HL-60 (cell line): ENCODE results near the gene SLC35D3.
"Not testable (repeated sequence)": the region's sequence is repeated elsewhere in the genome, so short reads cannot be mapped to it uniquely, and the experiment has no call there.

Experiments
- DNase-seq, 2 experiments: peaks; one replicate each; pipeline ENCODE4 v3.0.0-alpha.2; 2010 to 2020; ENCODE audit warnings: low read depth in 1 of 2, low spot score in 1 of 2
- H3K27ac ChIP-seq: fragments of 250-450 bp; sonication (Bioruptor Pico); replicated peaks from 2 replicates; pipeline ENCODE4 v1.5.1; 2020; ENCODE audit warnings: mild to moderate bottlenecking, moderate library complexity
- H3K27me3 ChIP-seq: fragments of 250-450 bp; sonication (Bioruptor Pico); 2 replicates; pipeline ENCODE4 v1.5.1; 2021; ENCODE audit warnings: mild to moderate bottlenecking, moderate library complexity; ENCODE audit not compliant: insufficient read depth, poor library complexity, severe bottlenecking
- H3K4me3 ChIP-seq: replicated peaks from 2 replicates; pipeline ENCODE4 v1.5.1; 2011; ENCODE audit warnings: mild to moderate bottlenecking, control low read depth, low read length; ENCODE audit not compliant: insufficient read depth
- GABPA ChIP-seq: IDR thresholded peaks from 2 replicates; pipeline ENCODE4 v1.6.1; 2012; ENCODE audit warnings: low read depth
- POLR2AphosphoS5 ChIP-seq: IDR thresholded peaks from 2 replicates; pipeline ENCODE4 v1.6.1; 2012; ENCODE audit warnings: low read depth
- SPI1 ChIP-seq: IDR thresholded peaks from 2 replicates; pipeline ENCODE4 v1.6.1; 2012; ENCODE audit warnings: low read depth, mild to moderate bottlenecking, borderline replicate concordance
- TF ChIP-seq, protein P1 (sequence below): IDR thresholded peaks from one replicate; pipeline ENCODE4 v1.5.1; 2011; ENCODE audit warnings: low read length, control low read depth, inconsistent platforms; ENCODE audit not compliant: insufficient read depth
- TF ChIP-seq, protein P2 (sequence below): IDR thresholded peaks from 2 replicates; pipeline ENCODE4 v1.6.1; 2012; ENCODE audit warnings: low read depth; ENCODE audit not compliant: insufficient replicate concordance

SLC35D3 gene

DNA sequence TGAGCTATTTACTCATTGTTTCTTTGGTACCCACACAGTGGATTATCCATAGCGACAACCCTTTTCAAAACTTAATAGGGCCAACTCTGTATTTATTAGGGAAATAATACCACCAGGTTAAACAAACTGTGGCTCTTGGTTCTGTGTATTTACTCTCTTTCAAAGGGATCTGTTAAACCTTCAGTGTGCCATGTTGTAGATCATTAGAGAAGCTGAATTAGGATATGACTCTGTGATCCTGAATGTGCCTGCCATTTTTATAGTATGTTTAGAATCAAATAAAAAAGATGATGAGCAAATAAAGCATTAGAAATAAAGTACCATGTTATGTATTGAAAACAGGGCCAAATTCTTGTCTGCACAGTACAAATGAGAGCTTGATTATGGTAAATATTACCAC lies 25.0 kb upstream of the SLC35D3 start:
- Histone ChIP-seq H3K27ac (no peak overlapping the region), H3K27me3 (no peaks in the 10 kb centered on the region), H3K4me3 (no peak overlapping the region)
- DNase-seq: no peak
- TF ChIP-seq, protein P1, sequence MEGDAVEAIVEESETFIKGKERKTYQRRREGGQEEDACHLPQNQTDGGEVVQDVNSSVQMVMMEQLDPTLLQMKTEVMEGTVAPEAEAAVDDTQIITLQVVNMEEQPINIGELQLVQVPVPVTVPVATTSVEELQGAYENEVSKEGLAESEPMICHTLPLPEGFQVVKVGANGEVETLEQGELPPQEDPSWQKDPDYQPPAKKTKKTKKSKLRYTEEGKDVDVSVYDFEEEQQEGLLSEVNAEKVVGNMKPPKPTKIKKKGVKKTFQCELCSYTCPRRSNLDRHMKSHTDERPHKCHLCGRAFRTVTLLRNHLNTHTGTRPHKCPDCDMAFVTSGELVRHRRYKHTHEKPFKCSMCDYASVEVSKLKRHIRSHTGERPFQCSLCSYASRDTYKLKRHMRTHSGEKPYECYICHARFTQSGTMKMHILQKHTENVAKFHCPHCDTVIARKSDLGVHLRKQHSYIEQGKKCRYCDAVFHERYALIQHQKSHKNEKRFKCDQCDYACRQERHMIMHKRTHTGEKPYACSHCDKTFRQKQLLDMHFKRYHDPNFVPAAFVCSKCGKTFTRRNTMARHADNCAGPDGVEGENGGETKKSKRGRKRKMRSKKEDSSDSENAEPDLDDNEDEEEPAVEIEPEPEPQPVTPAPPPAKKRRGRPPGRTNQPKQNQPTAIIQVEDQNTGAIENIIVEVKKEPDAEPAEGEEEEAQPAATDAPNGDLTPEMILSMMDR: no peak
- no peak for TF ChIP-seq GABPA
- no peak for TF ChIP-seq SPI1
- no peak for TF ChIP-seq POLR2AphosphoS5
- TF ChIP-seq, protein P2, sequence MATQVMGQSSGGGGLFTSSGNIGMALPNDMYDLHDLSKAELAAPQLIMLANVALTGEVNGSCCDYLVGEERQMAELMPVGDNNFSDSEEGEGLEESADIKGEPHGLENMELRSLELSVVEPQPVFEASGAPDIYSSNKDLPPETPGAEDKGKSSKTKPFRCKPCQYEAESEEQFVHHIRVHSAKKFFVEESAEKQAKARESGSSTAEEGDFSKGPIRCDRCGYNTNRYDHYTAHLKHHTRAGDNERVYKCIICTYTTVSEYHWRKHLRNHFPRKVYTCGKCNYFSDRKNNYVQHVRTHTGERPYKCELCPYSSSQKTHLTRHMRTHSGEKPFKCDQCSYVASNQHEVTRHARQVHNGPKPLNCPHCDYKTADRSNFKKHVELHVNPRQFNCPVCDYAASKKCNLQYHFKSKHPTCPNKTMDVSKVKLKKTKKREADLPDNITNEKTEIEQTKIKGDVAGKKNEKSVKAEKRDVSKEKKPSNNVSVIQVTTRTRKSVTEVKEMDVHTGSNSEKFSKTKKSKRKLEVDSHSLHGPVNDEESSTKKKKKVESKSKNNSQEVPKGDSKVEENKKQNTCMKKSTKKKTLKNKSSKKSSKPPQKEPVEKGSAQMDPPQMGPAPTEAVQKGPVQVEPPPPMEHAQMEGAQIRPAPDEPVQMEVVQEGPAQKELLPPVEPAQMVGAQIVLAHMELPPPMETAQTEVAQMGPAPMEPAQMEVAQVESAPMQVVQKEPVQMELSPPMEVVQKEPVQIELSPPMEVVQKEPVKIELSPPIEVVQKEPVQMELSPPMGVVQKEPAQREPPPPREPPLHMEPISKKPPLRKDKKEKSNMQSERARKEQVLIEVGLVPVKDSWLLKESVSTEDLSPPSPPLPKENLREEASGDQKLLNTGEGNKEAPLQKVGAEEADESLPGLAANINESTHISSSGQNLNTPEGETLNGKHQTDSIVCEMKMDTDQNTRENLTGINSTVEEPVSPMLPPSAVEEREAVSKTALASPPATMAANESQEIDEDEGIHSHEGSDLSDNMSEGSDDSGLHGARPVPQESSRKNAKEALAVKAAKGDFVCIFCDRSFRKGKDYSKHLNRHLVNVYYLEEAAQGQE: no peak

DNA sequence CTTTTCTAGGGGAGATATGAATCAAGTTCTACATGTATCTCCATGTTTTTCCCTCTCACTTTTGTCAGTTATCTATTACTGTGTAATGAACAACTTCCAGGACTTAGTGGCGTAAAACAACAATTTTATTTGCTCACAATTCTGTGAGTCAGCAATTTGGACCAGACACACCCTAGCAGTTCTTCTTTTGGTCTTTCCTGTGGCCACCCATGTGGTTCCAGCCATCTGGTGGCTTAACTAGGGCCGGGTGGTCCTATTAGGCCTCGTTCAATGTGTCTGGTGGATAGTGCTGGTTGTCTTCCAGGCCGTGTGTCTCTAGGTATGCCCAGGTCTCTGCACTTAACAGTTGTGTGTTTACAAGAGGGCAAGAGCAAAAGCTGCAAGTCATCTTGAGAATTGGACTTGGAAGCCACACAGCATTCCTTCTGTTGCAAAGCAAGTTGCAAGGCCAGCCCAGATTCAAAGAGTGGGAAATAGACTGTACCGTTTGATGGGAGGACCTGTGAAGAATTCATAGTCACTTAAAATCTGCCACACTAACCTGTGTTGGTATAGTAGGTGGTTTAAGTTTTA lies 20.8 kb upstream of the SLC35D3 start:
- Histone ChIP-seq H3K4me3 (no peak overlapping the region), H3K27ac (no peak overlapping the region), H3K27me3 (no peaks in the 10 kb centered on the region)
- DNase-seq: no peak
- TF ChIP-seq POLR2AphosphoS5 (no peak), GABPA (no peak), SPI1 (no peak)
- TF ChIP-seq, protein P1: no peak

GRCh38 chr6:136904477-136904876 lies 17.6 kb upstream of the SLC35D3 start:
- H3K4me3 ChIP-seq, DNase-seq, H3K27ac ChIP-seq, H3K27me3 ChIP-seq: not testable (repeated sequence)

DNA sequence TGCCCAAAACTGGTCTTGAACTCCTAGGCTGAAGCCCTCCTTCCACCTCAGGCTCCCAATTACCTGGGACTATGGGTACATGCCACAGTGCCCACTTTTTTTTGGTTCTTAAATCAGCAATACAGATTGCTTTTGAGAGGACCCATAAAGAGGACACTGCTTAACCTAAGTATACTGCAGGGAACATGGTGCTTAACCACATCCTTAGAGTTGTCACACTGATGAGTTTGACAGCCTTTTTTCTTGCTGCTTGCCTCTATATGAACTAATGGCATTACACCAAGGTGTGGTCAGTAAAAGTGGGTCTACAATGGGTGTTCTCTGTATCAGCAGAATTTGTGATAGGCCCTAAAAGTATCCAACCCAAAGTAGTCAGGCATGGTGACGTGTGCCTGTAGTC lies 7.2 kb upstream of the SLC35D3 start:
- no peak overlapping the region for H3K4me3 ChIP-seq
- peaks cover 9% of the 10 kb centered on the region for H3K27me3 ChIP-seq
- no peak for TF ChIP-seq GABPA
- TF ChIP-seq POLR2AphosphoS5: no peak
- H3K27ac ChIP-seq: no peak overlapping the region
- DNase-seq: no peak

- Histone ChIP-seq H3K27ac (no peak overlapping the region), H3K4me3 (no peak overlapping the region), H3K27me3 (peaks cover 35% of the 10 kb centered on the region)
- DNase-seq: no peak
- TF ChIP-seq GABPA (no peak), SPI1 (no peak), POLR2AphosphoS5 (no peak)
- TF ChIP-seq, protein P2: no peak
- TF ChIP-seq, protein P1: no peak
Measured at GRCh38 chr6:136918706-136919105, 3.4 kb upstream of the SLC35D3 start.
